GM18511 (cell line): ENCODE measurements around the gene KLF11.

Experiments used
- ATAC-seq: cut with Tn5 transposase; IDR thresholded peaks from one replicate; pipeline ENCODE4 v1.9.1; 2021; ENCODE audit warnings: mild to moderate bottlenecking, moderate library complexity; ENCODE audit not compliant: unreplicated experiment

KLF11 gene

GRCh38 chr2:10039658-10040410 is 3.5 kb upstream of the KLF11 start:
- no peak for ATAC-seq

DNA sequence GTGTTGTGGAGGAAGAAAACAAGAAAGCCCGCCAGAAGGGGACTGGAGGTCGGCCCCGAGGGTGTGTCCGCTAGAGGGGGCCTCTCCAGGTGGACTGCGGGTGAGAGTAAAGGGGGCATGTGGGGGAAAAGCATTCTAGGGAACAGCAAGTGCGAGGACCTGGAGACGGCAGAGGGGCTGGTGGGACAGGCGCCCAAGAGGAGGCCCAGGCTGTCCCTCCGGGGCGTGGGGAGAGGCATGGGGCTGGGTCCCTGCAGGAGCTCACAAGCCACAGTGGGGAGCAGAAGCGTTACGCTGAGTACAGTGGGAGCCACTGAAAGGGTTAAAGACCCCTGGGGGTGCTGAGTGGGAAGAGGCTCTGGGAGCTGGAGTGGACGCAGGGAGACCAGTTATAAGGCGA is 1.6 kb upstream of the KLF11 start:
- no peak for ATAC-seq

GRCh38 chr2:10042301-10043161 is 819 bp upstream of the KLF11 start:
- ATAC-seq: peak; percentile 1

DNA sequence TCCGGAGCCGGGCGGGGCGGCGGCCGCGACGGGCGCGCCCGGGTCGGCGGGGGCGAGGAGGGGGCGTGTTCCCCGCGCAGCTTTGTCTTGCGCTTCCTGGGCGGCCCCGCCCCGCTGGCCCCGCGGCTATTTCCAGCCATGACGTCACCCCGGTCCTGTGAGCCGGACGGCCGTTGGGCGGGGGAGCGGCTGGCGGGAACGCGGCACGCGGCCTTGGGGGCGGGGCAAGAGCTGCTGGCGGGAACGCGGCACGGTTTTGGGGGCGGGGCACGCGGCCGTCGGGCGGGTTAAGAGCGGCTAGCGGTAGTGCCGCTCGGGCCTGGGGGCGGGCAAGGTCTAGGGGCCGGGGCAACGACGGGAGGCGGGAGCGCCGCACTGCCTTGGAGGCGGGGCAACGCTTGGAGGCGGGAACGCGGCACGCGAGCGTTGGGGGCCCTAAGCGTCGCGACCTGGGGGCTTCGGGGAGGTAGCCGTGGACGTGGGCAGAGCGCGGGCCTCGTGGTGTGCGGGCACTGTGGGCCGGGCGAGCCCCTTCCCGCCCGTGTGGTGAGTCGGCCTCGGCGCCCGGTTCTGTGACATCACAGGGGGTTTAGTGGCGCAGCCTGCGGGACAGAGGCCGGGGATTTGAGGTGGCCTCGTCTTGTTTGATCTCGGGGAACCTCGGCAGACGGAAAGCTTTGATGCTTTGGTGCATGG is 704 bp downstream of the KLF11 start:
- peak; percentile 61 for ATAC-seq

DNA sequence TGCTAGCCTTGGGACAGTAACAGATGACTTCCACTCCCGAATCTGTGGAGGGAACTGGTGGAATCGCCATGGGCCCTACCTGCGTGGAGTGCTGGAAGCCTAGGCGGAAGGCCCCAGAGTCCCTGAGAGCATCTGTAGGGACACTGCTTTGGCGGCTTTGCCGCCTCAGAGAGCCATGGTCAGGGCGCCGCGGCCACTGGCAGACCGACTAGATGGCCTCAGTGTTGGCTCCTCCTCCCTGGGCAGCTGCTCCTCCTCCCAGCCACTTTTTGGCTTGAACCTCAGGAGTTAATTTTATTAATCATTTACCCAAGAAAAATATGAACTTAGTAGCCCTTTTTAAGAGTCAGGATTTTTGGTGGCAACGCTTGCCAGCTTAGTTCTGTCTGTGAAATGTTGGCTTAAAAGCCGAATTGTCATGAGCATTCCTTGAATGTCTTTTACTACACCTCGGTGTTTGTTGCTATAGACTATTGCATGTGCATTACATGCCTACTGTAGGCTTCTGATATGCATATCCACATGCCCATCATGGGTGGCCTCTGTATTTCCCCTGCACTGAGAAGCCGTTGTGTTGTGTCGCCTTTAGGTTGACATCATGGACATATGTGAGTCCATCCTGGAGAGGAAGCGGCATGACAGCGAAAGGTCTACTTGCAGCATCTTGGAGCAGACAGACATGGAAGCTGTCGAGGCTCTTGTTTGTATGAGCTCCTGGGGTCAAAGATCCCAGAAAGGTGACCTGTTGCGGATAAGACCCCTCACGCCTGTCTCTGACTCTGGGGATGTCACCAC is 2.4 kb downstream of the KLF11 start:
- no peak for ATAC-seq

GRCh38 chr2:10046931-10047330 is 3.6 kb downstream of the KLF11 start:
- no peak for ATAC-seq

DNA sequence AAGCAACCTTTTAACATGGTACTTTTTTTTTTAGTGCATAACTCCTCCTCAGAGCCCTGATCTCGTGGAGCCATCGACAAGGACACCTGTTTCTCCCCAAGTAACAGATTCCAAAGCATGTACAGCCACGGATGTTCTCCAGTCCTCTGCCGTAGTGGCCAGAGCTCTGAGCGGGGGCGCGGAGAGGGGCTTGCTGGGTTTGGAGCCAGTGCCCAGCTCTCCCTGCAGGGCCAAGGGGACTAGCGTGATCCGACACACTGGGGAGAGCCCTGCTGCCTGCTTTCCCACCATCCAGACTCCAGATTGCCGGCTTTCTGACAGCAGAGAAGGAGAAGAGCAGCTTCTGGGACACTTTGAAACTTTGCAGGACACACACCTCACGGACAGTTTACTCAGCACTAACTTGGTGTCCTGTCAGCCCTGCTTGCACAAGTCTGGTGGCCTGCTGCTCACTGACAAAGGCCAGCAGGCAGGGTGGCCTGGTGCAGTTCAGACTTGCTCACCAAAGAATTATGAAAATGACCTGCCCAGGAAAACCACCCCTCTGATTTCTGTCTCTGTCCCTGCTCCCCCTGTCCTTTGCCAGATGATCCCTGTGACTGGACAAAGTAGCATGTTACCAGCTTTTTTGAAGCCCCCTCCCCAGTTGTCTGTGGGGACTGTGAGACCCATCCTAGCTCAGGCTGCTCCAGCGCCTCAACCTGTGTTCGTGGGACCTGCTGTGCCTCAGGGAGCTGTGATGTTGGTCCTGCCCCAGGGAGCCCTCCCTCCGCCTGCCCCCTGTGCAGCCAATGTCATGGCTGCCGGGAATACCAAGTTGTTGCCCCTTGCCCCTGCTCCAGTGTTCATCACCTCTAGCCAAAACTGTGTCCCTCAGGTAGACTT is 4.5 kb downstream of the KLF11 start:
- ATAC-seq: no peak

DNA sequence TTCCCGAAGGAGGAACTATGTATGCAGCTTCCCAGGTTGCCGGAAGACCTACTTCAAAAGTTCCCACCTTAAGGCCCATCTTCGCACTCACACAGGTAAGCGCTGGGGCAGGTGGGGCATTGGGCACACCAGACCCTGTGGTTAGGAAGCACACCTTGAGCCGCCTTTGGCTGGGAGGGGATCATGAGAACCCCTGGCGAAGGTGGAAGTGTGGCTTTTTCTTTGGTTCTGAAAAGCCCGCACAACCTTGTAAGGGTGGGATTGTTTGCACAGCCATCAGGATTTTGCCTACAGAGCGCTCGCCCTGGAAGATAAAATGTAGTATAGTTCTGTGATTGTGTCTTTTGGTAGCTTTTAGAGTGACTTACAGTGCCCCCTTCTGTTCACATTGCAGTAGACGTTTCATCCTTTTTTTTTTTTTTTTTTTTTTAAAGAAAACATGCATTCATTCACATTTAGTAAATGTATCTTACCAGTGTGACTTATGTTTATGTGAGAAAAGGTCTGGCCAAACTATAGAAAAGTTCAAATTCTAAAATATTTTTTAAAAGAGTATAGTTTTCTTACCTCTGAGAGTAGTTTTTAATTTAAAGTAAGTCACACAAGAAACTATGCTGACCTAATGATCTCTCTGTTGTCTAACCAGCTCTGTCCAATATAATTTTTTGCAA is 5.3 kb downstream of the KLF11 start:
- ATAC-seq: no peak

GRCh38 chr2:10052216-10052615 is 8.9 kb downstream of the KLF11 start:
- ATAC-seq: no peak

- no peak for ATAC-seq
Measured at GRCh38 chr2:10053351-10053750, 10.0 kb downstream of the KLF11 start.

GRCh38 chr2:10054424-10054823 is 11.1 kb downstream of the KLF11 start:
- ATAC-seq: no peak

DNA sequence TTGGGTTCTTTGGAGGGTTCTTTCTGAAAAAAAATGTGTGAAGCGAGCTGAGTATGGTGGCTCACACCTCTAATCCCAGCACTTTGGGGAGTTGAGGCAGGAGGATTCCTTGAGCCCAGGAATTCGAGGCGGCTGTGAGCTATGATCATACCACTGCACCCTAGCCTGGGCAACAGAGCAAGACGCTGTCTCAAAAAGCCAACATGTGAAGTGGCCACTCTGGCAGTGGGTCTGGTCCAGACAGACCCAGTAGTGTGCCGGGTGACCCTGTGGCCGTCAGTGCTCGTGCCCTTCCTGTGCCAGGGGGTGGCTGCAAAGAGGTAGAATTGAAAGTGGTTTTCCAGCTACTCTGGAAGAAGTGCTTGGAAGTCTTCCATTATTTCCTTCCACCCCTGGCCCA is 11.6 kb downstream of the KLF11 start:
- no peak for ATAC-seq

GRCh38 chr2:10056439-10056838 is 13.1 kb downstream of the KLF11 start:
- ATAC-seq: no peak

GRCh38 chr2:10057231-10058107 is 14.1 kb downstream of the KLF11 start:
- no peak for ATAC-seq

DNA sequence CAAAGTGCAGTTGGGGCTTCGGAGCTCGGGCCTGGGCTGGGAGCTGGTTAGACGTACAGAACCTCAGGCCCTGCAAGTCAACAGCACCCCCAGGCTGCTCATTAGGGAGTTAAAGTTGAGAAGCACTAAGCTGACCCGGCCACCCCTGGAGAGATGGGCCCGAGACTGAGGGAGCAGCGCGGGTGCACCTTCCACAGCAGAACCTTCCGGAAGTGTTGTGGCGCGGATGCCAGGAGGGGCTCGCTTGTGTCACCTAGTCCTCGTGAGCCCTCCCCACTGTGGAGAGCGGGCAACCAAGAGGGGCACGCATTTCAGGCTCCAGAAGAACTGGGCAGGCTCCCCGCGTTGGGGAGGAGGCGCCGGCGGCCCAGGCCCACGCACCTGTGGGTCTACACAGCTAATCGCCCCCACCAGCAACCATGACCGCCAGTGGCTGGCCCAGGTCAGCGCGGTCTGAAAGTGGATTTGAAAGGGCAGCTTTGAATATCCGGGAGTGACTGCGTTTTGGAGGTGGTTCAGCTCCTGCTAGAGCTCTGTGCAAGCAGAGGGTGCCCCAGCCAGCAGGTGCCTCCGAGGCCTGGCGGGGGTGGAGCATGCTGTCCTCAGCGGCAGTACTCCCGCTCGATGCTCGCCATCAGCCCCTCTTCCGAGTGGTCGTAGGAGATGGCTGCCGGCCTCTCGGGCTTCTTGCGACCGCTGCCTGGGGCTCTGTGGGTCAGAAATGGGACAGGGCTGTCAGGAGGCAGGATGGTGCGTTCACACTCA is 15.1 kb downstream of the KLF11 start:
- no peak for ATAC-seq

DNA sequence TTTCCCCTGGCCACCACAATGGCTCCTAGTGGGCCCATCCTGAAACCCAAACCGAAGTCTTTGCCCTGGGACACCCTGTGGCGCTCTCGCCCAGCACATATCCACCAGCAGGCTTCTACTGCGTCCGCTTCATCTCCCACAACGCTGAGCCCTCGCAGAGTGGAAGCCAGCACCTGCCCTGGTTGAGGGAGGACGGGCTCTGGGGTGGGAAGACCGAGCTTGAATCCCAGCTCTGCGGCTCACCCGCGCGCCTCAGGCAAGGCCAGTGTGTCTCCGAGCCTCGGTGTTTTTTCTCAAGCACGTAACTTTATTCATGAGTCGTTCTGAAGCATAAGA is 15.6 kb downstream of the KLF11 start:
- no peak for ATAC-seq

DNA sequence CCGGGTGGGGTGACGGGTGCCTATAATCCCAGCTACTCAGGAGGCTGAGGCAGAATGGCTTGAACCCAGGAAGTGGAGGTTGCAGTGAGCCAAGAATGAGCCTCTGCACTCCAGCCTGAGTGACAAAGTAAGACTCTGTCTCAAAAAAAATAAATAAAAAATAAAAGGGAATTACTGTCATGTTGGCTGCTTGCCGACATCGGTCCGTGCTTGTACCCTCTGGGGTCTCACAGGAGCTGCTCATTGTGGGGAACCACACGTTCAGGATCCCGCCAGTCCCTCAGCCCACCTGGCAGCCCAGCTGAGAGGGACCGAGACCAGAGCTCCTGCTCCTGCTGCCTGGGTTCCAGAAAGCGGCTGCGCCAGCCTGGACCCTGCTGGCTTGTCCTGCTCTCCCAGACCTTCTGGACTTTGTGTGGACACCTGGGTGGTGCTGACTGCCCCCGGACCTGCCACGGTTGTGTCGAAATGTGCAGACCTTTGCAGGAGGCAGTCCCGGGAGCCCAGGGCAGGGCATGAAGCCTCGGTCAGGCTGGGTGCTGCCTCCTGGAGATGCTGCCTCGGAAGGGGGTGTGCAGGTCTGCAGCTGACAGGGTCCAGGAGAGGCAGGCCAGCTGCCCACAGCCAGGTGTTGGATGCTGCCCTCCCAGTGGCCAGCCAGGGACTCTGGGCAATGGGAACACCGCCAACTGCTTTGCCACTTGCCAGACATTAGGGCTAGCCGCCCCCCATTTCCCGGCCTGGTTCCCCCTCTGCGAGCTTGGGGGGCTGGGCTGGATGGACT is 16.4 kb downstream of the KLF11 start:
- ATAC-seq: no peak
